Bronchial epithelial cell (primary cell): ENCODE measurements around the gene CBLN1. TPM values are rescaled to one million over a fixed set of nuclear protein-coding genes. Genes with fewer than 3 reads are reported as not detected.

ENCODE experiments used
- DNase-seq: peaks from one replicate; pipeline ENCODE4 v3.0.0-alpha.2; 2010; ENCODE audit warnings: low read depth
- FAIRE-seq: peaks from 2 replicates; lab custom pipeline; 2011; peaks lifted over from hg19 to GRCh38; lab: Jason Lieb, UNC
- H3K27me3 ChIP-seq: 2 replicates; pipeline ENCODE4 v1.5.1; 2011; ENCODE audit warnings: low read length; ENCODE audit not compliant: control insufficient read depth, insufficient read depth
- H3K36me3 ChIP-seq: 2 replicates; pipeline ENCODE4 v1.5.1; 2011; ENCODE audit warnings: low read length; ENCODE audit not compliant: control insufficient read depth, insufficient read depth
- H3K4me3 ChIP-seq: 2 replicates; pipeline ENCODE4 v1.5.1; 2011; ENCODE audit warnings: mild to moderate bottlenecking, low read depth, low read length, control low read depth
- total RNA-seq: library from RNA; depleted of rRNA; stranded (reverse); fragments of >200 nt; gene quantifications from 2 replicates; pipeline ENCODE4 v1.2.1, GENCODE V29; 2014
- TF ChIP-seq, protein P1 (sequence below): IDR thresholded peaks from 2 replicates; pipeline ENCODE4 v1.5.1; 2011; ENCODE audit warnings: mild to moderate bottlenecking, moderate library complexity, low read length, control low read depth, inconsistent platforms; ENCODE audit not compliant: insufficient read depth, severe bottlenecking

The CBLN1 gene
- total RNA-seq, 1 donor from 2014 or later, result not detected

DNA sequence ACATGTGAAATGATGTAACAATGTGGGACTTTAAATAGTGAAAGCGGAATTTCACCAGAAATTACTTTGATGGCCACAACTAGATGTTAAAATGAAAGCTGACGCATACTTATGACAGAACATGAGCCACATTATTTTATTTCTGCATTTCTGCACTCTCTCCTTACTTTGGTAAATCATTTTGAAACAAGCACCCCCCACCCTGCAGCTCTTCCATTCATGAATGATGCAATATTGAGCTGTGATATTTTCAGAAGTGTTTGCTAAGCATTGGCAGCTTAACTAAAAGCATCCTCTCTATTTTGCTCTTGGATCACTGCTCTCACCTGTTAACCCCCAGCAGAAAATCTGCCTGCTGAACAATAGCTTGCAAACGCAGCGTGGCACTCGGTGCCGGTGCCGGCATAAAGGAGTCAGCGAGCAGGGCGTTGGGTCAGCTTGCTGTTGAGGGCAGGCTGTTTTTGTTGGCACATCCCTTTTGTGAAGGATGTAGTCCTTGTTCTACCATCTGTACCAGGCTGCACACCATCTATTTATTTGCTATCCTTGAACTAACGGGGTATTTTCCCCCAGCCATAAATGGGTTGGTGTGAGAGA is 30.8 kb upstream of the CBLN1 start:
- TF ChIP-seq, protein P1, sequence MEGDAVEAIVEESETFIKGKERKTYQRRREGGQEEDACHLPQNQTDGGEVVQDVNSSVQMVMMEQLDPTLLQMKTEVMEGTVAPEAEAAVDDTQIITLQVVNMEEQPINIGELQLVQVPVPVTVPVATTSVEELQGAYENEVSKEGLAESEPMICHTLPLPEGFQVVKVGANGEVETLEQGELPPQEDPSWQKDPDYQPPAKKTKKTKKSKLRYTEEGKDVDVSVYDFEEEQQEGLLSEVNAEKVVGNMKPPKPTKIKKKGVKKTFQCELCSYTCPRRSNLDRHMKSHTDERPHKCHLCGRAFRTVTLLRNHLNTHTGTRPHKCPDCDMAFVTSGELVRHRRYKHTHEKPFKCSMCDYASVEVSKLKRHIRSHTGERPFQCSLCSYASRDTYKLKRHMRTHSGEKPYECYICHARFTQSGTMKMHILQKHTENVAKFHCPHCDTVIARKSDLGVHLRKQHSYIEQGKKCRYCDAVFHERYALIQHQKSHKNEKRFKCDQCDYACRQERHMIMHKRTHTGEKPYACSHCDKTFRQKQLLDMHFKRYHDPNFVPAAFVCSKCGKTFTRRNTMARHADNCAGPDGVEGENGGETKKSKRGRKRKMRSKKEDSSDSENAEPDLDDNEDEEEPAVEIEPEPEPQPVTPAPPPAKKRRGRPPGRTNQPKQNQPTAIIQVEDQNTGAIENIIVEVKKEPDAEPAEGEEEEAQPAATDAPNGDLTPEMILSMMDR, result no peak
- FAIRE-seq, result no peak
- Histone ChIP-seq H3K4me3 (no peak overlapping the region), H3K36me3 (no peaks in the 10 kb centered on the region), H3K27me3 (no peaks in the 10 kb centered on the region)
- no peak for DNase-seq

GRCh38 chr16:49311823-49312222 is 30.2 kb upstream of the CBLN1 start:
- FAIRE-seq (no peak), DNase-seq (no peak)
- Histone ChIP-seq H3K4me3 (no peak overlapping the region), H3K27me3 (no peaks in the 10 kb centered on the region), H3K36me3 (no peaks in the 10 kb centered on the region)
- TF ChIP-seq, protein P1, result no peak

DNA sequence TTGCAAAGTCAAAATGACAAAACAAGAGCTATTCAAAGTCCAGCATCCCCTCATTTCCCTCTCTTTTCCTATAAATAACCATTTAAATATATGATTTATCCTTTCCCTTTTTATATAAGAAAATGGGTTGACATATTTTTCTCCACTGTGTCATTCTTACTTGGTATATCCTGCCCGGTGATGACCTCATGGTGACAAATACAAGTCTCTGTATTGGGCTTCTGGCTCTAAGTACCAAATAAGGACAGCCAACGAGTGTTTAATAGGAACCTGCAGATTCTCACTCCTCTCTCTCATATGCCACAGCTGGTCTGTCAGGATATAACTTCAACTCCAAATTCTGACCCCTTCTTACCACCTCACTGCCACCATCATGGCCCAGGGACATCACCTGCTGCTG is 25.5 kb upstream of the CBLN1 start:
- Histone ChIP-seq H3K36me3 (no peaks in the 10 kb centered on the region), H3K27me3 (no peaks in the 10 kb centered on the region), H3K4me3 (no peak overlapping the region)
- FAIRE-seq, result no peak
- no peak for DNase-seq
- TF ChIP-seq, protein P1, result no peak

DNA sequence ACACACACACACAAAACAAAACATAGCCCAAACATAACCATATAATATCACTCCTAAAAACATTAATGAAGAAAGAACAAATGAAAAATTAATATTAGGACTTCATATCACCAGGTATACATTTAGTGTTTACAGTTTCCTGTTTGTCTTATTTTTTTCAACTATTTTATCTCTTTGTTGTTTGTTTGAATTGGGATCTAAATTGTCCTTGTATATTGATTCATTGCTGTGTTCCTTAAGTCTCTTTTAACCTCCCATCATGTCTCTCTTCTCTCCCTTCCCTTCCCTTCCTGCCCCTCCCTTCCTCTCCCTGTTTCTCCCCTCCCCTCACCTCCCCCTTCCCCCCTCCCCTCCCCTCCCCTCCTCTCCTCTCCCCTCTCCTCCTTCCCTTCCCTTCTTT is 23.8 kb upstream of the CBLN1 start:
- H3K4me3 ChIP-seq, result no peak overlapping the region
- no peak for FAIRE-seq
- H3K27me3 ChIP-seq, result no peaks in the 10 kb centered on the region
- H3K36me3 ChIP-seq, result no peaks in the 10 kb centered on the region
- no peak for DNase-seq
- TF ChIP-seq, protein P1, result no peak

GRCh38 chr16:49292413-49292812 is 10.8 kb upstream of the CBLN1 start:
- FAIRE-seq (no peak), DNase-seq (no peak)
- H3K36me3 ChIP-seq, result no peaks in the 10 kb centered on the region
- TF ChIP-seq, protein P1, result no peak
- H3K27me3 ChIP-seq, result no peaks in the 10 kb centered on the region
- H3K4me3 ChIP-seq, result no peak overlapping the region

GRCh38 chr16:49287572-49287971 is 5.9 kb upstream of the CBLN1 start:
- TF ChIP-seq, protein P1, result no peak
- H3K27me3 ChIP-seq, result peaks cover 13% of the 10 kb centered on the region

More at GRCh38 chr16:49287572-49287971, 5.9 kb upstream of the CBLN1 start:
- Histone ChIP-seq H3K36me3 (no peaks in the 10 kb centered on the region), H3K4me3 (no peak overlapping the region)
- no peak for FAIRE-seq
- no peak for DNase-seq
